HepG2 (cell line): Measurements from ENCODE around the gene ADM5. TPM values are rescaled to one million over a fixed set of nuclear protein-coding genes. Genes with fewer than 3 reads are reported as not detected.

Experiments
- AKAP8 ChIP-seq: sonication (generic); formaldehyde crosslinking; IDR thresholded peaks from 2 replicates; pipeline ENCODE4 v1.5.1; 2020; ENCODE audit warnings: mild to moderate bottlenecking, missing genetic modification reagents
- FLYWCH1 ChIP-seq: sonication (generic); formaldehyde crosslinking; IDR thresholded peaks from 2 replicates; pipeline ENCODE4 v1.8.1; 2023; ENCODE audit warnings: mild to moderate bottlenecking, missing genetic modification reagents
- ISL2 ChIP-seq: sonication (generic); formaldehyde crosslinking; IDR thresholded peaks from 2 replicates; pipeline ENCODE4 v1.5.0; 2020; ENCODE audit warnings: missing genetic modification reagents
- KDM5B ChIP-seq: sonication (generic); formaldehyde crosslinking; IDR thresholded peaks from 2 replicates; pipeline ENCODE4 v1.4.0; 2020; ENCODE audit warnings: missing genetic modification reagents, mild to moderate bottlenecking, borderline replicate concordance
- NPAS2 ChIP-seq: sonication (generic); formaldehyde crosslinking; IDR thresholded peaks from 2 replicates; pipeline ENCODE4 v1.8.0; 2022; ENCODE audit warnings: mild to moderate bottlenecking, missing genetic modification reagents, borderline replicate concordance
- PAWR ChIP-seq: sonication (generic); formaldehyde crosslinking; IDR thresholded peaks from 2 replicates; pipeline ENCODE4 v1.4.0; 2020; ENCODE audit warnings: missing genetic modification reagents, mild to moderate bottlenecking, borderline replicate concordance
- RAD21 ChIP-seq: fragments of 450-650 bp; formaldehyde crosslinking; IDR thresholded peaks from 2 replicates; pipeline ENCODE4 v1.5.0; 2020; ENCODE audit warnings: mild to moderate bottlenecking
- RXRA ChIP-seq: sonication (generic); formaldehyde crosslinking; IDR thresholded peaks from 2 replicates; pipeline ENCODE4 v1.5.1; 2020; ENCODE audit warnings: missing genetic modification reagents
- SRSF1 ChIP-seq: fragments of 200-400 bp; formaldehyde crosslinking; optimal IDR thresholded peaks from 2 replicates; pipeline ENCODE3; 2017; ENCODE audit warnings: mild to moderate bottlenecking, low read depth, low read length, moderate library complexity
- TGIF2 ChIP-seq: IDR thresholded peaks from 2 replicates; pipeline ENCODE4 v1.6.1; 2016; ENCODE audit warnings: control low read depth, missing compliant biosample characterization
- ZBTB8A ChIP-seq: sonication (generic); formaldehyde crosslinking; IDR thresholded peaks from 2 replicates; pipeline ENCODE4 v1.4.0; 2020; ENCODE audit warnings: mild to moderate bottlenecking, low read depth, missing genetic modification reagents, borderline replicate concordance
- ZMYM4 ChIP-seq: sonication (generic); formaldehyde crosslinking; IDR thresholded peaks from 2 replicates; pipeline ENCODE4 v1.8.1; 2023; ENCODE audit warnings: mild to moderate bottlenecking, missing genetic modification reagents
- ZNF577 ChIP-seq: sonication (generic); formaldehyde crosslinking; IDR thresholded peaks from 2 replicates; pipeline ENCODE4 v1.4.0; 2020; ENCODE audit warnings: mild to moderate bottlenecking, low read depth, missing genetic modification reagents, borderline replicate concordance
- ZNF737 ChIP-seq: sonication (generic); formaldehyde crosslinking; IDR thresholded peaks from 2 replicates; pipeline ENCODE4 v1.5.0; 2020; ENCODE audit warnings: missing genetic modification reagents, mild to moderate bottlenecking, borderline replicate concordance
- ZNF879 ChIP-seq: sonication (generic); formaldehyde crosslinking; IDR thresholded peaks from 2 replicates; pipeline ENCODE4 v1.8.1; 2023; ENCODE audit warnings: missing genetic modification reagents
- ZNF891 ChIP-seq: sonication (generic); formaldehyde crosslinking; IDR thresholded peaks from 2 replicates; pipeline ENCODE4 v1.5.0; 2020; ENCODE audit warnings: mild to moderate bottlenecking, missing genetic modification reagents
- polyA plus RNA-seq, 8 experiments: library from polyadenylated mRNA; depleted of rRNA in 3 of 8; stranded (reverse) in 7 of 8; unstranded in 1 of 8; fragments of >200 nt; fragmentation: Illumina TruSeq in 4 of 8; extraction: Trizol in 4 of 8; gene quantifications; 2 replicates each; pipeline versions ENCODE4 v1.2.1 to v1.2.3, GENCODE V29; 2011 to 2016; ENCODE audit warnings: low read depth in 4 of 8, missing spikeins in 1 of 8, mixed read lengths in 1 of 8; ENCODE audit not compliant: insufficient read depth in 1 of 8
- total RNA-seq, 5 experiments: library from RNA; depleted of rRNA; stranded (reverse); fragments of >200 nt; fragmentation: Illumina TruSeq; extraction: Trizol; gene quantifications; 2 replicates each; pipeline ENCODE4 v1.2.3, GENCODE V29; 2016; ENCODE audit warnings: low read depth in 1 of 5
- TF ChIP-seq, protein P1 (sequence below): sonication (generic); formaldehyde crosslinking; IDR thresholded peaks from 2 replicates; pipeline ENCODE4 v1.5.0; 2020; ENCODE audit warnings: mild to moderate bottlenecking, missing genetic modification reagents, borderline replicate concordance
- TF ChIP-seq, protein P2 (sequence below): sonication (generic); formaldehyde crosslinking; IDR thresholded peaks from 2 replicates; pipeline ENCODE4 v1.4.0; 2020; ENCODE audit warnings: missing genetic modification reagents

The ADM5 gene
- total and polyA plus RNA-seq, 2 of the 13 experiments (the other 11 are each of a cell fraction or from before 2014, with no cell fraction given) = 2.7 to 4.1 TPM

DNA sequence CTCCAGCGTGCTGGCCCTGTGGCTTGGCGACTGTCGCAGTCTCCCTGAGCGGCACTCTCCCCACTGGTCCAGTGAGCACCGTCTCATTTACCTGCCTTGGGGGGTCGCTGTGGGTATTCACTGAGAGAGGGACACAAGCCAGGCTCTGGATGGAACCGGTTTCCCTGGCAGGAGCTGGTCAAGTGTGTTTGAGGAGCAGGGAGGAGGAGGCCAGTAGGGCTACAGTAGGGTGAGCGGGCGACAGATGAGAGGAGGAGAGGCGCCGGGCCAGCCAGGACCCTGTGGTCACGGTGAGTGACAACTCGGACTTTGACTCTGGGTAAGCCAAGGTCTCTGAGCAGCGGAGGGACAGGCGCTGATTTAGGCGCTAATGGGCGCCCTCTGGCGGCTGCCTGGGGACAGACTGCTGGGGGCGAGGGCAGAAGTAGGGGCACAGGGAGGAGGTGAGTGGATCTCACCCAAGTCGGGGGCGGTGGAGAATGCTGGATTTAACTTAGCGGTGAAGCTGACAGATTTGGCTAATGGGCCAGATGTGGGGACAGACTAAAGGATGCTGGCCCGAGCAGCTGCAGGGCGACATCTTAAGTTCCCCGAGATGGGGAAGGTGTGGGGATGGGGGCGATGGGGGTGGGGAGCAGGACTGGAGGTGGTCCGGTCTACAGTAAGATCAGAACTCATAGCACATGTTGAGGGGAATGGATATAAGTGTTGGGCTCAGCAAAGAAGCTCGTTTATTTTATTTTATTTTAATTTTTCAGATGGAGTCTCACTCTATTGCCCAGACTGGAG lies 17.1 kb upstream of the ADM5 start (continued):
- no peak for TF ChIP-seq FLYWCH1
- TF ChIP-seq ZNF891 = no peak
- no peak for TF ChIP-seq AKAP8 (CRISPR knock-in tag)
- TF ChIP-seq, protein P1, sequence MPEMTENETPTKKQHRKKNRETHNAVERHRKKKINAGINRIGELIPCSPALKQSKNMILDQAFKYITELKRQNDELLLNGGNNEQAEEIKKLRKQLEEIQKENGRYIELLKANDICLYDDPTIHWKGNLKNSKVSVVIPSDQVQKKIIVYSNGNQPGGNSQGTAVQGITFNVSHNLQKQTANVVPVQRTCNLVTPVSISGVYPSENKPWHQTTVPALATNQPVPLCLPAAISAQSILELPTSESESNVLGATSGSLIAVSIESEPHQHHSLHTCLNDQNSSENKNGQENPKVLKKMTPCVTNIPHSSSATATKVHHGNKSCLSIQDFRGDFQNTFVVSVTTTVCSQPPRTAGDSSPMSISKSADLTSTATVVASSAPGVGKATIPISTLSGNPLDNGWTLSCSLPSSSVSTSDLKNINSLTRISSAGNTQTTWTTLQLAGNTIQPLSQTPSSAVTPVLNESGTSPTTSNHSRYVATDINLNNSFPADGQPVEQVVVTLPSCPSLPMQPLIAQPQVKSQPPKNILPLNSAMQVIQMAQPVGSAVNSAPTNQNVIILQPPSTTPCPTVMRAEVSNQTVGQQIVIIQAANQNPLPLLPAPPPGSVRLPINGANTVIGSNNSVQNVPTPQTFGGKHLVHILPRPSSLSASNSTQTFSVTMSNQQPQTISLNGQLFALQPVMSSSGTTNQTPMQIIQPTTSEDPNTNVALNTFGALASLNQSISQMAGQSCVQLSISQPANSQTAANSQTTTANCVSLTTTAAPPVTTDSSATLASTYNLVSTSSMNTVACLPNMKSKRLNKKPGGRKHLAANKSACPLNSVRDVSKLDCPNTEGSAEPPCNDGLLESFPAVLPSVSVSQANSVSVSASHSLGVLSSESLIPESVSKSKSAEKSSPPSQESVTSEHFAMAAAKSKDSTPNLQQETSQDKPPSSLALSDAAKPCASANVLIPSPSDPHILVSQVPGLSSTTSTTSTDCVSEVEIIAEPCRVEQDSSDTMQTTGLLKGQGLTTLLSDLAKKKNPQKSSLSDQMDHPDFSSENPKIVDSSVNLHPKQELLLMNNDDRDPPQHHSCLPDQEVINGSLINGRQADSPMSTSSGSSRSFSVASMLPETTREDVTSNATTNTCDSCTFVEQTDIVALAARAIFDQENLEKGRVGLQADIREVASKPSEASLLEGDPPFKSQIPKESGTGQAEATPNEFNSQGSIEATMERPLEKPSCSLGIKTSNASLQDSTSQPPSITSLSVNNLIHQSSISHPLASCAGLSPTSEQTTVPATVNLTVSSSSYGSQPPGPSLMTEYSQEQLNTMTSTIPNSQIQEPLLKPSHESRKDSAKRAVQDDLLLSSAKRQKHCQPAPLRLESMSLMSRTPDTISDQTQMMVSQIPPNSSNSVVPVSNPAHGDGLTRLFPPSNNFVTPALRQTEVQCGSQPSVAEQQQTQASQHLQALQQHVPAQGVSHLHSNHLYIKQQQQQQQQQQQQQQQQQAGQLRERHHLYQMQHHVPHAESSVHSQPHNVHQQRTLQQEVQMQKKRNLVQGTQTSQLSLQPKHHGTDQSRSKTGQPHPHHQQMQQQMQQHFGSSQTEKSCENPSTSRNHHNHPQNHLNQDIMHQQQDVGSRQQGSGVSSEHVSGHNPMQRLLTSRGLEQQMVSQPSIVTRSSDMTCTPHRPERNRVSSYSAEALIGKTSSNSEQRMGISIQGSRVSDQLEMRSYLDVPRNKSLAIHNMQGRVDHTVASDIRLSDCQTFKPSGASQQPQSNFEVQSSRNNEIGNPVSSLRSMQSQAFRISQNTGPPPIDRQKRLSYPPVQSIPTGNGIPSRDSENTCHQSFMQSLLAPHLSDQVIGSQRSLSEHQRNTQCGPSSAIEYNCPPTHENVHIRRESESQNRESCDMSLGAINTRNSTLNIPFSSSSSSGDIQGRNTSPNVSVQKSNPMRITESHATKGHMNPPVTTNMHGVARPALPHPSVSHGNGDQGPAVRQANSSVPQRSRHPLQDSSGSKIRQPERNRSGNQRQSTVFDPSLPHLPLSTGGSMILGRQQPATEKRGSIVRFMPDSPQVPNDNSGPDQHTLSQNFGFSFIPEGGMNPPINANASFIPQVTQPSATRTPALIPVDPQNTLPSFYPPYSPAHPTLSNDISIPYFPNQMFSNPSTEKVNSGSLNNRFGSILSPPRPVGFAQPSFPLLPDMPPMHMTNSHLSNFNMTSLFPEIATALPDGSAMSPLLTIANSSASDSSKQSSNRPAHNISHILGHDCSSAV (CRISPR knock-in tag) = no peak
- TF ChIP-seq PAWR = no peak
- no peak; the same call in 1 of the 2 replicates for TF ChIP-seq TGIF2 (CRISPR knock-in tag)
- no peak for TF ChIP-seq ZNF737 (CRISPR knock-in tag)
- no peak for TF ChIP-seq NPAS2 (CRISPR knock-in tag)
- no peak for TF ChIP-seq ZNF879
- TF ChIP-seq SRSF1 = no peak
- TF ChIP-seq ZMYM4 (CRISPR knock-in tag) = peak; percentile 31; the same call in 1 of the 2 replicates
- TF ChIP-seq, protein P2, sequence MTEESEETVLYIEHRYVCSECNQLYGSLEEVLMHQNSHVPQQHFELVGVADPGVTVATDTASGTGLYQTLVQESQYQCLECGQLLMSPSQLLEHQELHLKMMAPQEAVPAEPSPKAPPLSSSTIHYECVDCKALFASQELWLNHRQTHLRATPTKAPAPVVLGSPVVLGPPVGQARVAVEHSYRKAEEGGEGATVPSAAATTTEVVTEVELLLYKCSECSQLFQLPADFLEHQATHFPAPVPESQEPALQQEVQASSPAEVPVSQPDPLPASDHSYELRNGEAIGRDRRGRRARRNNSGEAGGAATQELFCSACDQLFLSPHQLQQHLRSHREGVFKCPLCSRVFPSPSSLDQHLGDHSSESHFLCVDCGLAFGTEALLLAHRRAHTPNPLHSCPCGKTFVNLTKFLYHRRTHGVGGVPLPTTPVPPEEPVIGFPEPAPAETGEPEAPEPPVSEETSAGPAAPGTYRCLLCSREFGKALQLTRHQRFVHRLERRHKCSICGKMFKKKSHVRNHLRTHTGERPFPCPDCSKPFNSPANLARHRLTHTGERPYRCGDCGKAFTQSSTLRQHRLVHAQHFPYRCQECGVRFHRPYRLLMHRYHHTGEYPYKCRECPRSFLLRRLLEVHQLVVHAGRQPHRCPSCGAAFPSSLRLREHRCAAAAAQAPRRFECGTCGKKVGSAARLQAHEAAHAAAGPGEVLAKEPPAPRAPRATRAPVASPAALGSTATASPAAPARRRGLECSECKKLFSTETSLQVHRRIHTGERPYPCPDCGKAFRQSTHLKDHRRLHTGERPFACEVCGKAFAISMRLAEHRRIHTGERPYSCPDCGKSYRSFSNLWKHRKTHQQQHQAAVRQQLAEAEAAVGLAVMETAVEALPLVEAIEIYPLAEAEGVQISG (CRISPR knock-in tag) = peak; percentile 73; the same call in 1 of the 2 replicates
- peak; percentile 61 for TF ChIP-seq ISL2
- TF ChIP-seq ZBTB8A = no peak
- TF ChIP-seq ZNF577 = no peak
- peak; percentile 34; the same call in 1 of the 2 replicates for TF ChIP-seq KDM5B (CRISPR knock-in tag)
- TF ChIP-seq RXRA = peak; percentile 63; the same call in 1 of the 2 replicates
- peak; percentile 87 for TF ChIP-seq RAD21 (CRISPR knock-in tag)
